HUDEP-2 (cell line): Measurements from ENCODE around the gene TXNRD2.

Experiments used
- DNase-seq, 76 experiments: peaks; one replicate each; lab custom pipeline; 2025; ENCODE audit not compliant: unreplicated experiment in 76 of 76; lab: John Stamatoyannopoulos, UW

The TXNRD2 gene

GRCh38 chr22:19958083-19959042 is 16.7 kb upstream of the TXNRD2 start:
- no peak for DNase-seq

- DNase-seq = no peak
Observed at GRCh38 chr22:19957445-19957844, 15.8 kb upstream of the TXNRD2 start.

DNA sequence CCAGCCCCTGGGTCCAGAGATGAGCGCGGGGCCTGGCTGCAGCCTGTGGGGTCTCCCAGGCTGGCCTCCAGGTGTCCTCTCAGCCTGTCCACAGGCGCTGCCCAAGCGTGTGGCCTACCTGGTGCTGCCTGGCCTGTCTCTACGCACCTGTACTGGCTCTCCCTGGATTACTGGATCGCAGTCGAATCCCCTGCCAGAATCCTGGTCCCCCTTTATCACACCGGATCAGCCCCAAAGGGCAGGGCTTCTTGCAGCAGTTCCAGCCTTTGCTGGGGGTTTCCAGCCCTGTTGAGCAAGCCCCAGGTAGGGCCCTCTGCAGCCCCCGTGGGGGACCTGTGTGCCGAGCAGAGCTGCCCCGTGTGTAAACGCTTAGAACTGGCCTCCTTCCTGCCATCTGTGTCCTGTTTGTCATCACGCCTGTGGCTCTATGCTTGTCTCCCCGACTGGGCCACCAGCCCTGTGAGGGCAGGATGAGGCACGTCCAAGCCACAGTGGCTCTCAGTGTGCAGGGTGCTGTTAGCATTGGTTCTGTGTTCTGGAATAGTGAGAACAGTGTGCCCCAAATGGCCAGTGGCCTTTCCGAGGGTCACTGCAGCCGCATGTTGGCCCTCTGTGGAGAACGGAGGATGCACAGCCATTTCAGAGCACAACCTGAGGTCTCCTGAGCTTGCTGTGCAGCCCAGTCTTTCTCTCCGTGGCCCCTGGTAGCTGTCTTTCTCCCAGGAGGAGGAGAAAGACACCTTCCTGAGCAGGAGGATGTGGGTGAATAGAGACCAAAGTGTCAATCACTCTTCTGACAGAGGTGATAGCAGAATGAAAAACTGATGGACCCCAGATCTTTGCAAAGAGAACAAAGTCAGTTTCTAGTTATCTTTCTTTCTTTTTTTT is 13.9 kb upstream of the TXNRD2 start:
- no peak for DNase-seq

GRCh38 chr22:19951346-19951745 is 9.7 kb upstream of the TXNRD2 start:
- DNase-seq = no peak

DNA sequence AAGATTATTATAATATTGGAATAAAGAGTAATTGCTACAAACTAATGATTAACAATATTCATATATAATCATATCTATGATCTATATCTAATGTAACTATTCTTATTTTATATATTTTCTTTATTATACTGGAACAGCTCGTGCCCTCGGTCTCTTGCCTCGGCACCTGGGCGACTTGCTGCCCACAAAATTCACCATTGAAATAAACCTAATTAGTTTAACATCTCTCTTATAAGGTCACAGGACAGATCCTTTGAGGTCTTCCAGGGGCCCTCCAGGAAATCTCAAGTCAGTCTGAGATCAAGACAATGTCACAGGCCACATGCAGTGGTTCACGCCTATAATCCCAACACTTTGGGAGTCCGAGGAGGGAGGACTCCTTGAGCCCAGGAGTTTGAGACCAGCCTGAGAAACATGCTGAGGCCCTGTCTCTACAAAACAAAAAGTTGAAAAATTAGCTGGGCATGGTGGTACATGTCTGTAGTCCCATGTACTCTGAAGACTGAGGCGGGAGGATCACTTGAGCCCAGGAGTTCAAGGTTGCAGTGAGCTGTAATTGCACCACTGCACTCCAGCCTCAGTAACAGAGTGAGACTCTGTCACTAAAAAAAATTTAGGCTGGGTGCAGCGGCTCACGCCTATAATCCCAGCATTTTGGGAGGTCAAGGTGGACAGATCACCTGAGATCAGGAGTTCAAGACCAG is 6.6 kb upstream of the TXNRD2 start:
- DNase-seq = no peak

- DNase-seq = peak in 22 of 76 experiments; percentile 3 to 39 (median 23)
Observed at GRCh38 chr22:19943082-19944026, 1.7 kb upstream of the TXNRD2 start.

DNA sequence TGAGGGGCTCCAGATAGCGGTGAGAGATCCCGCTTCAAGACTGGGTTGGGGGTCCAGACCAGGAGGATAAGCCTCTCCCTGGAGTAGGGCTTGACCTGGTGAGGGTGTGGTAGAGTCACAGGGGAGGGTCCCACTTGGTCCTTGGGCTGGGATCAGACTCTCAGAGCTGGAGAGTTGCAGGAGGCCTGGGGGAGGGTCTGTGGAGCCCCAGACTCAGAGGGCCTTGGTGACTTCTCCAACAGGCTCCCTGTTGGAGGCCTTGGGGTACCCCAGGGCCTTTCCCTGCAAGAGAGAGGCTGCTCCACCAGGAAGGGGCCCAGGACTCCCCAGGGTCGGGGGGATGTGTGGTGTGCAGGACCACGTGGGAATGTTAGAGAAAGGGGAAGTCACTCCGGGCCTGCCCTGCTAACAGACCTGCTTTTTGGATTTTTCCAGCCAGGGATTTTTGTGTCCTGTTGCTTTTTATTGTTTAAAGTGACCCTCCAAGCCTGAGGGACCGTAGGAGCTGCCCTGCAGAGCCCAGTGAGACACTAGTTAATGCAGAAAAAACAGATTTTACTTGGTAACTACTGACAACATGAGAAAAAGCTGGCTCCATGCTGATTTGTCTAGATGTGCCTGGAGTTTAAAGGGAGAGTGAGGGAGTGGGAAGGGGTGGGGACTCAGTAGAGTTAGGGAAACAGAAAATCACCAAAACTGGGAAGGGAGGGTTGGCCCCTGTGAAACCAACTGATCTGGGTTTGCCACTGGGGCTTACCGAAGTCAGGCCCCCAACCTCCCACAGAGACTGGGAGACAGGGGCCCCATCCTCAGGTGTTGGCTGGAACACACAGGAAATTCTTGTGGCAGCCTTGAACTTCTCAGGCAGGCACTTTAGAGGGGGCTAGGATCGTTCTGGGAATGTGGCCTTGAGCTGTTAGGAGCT is 801 bp upstream of the TXNRD2 start:
- peak in 13 of 76 experiments; percentile 8 to 47 (median 28) for DNase-seq

DNA sequence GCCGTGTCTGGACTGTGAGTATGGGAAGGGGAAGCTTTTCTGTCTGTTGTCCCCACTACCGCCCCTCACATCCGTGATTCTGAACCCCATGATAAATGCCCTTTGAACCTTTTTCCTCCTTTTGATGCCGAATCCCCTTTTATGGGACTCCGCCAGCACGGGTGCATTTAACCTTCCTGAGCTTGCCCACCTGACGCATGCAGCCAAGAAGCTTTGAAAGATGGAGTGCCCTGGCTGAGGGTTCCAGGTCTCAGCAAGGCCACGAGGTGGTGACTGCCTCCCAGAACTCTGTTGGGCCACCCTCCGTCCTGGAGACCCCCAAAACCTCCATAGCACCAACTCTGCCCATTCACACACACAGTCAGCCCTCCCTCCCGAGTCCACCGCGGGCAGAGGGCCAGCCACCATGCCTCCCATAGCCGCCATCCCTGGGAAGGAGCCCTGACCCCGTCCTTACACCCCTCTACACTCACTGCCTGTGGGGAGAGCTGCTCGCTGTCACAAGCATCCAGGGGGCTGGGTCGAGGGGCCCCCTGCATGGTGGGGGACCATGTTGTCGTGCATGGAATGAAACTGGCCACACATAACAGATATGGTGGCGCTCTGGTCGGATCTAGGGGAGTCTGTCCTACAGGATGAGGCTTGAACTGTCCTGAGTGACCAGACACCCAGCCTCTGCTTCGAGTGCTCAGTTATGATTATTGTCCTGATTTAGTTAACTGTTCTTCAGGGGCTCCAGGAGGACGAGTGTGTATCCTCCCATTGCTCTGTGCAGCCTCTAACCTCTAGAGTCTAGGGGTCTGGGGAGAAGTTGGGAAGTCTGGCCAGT is 868 bp downstream of the TXNRD2 start:
- DNase-seq = peak in 1 of 76 experiments; percentile 17

DNA sequence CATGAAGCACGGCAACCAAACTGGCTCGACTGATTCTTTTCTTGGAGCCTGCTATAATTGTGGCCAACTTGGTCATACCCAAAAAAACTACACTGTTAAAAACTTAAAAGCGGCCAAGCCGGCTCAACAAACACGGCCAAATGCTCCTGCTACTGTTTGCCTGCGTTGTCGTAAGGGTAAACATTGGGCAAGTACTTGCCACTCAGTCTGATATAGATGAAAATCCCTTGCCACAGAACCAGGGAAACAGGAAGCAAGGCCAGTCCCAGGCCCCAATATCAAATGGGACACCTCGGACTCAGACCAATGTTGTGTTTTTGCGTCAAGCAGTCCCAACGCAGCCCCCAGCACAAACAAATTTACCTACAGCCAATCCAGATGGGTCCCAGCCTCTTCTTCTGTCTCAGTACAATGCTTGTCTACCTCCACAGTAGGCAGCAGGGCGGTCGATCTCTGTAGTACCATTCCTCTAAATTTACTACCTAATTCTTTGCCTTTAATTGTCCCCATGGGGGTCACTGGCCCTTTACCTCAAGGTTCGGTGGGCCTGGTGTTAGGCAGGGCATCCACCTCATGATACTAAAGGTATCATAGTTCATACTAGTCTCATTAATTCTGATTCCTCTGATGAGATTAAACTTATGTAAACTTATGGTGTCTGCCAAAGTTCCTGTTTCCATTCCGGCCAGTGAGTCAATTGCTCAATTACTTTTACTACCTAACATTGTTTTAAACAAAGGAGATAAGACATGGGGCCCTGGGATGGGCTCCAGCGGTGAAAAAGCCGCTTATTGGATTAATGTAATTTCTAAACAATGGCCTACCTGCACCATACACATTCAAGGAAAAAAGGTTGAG is 3.8 kb downstream of the TXNRD2 start:
- no peak for DNase-seq

DNA sequence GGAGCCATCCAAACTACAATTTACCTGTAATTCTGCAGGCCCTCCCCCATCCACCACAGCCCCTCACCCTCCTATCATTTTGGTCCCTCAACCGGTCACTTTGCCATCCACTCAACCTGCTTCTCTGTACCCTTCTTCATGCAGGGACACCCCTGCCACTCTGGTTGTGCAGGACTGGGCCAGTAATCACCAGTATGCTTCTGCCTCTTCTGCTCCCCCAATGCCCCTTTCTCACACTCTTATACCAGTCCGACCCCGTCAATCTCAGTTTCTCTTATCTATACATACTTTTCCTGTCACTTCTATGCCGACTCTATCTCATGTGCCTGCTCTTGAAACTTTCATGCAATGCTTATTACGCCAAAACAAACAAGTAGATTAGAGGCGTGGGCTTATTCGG is 5.1 kb downstream of the TXNRD2 start:
- DNase-seq = no peak

- DNase-seq = peak in 30 of 76 experiments; percentile 11 to 80 (median 36)
Observed at GRCh38 chr22:19935123-19935718, 6.4 kb downstream of the TXNRD2 start.

- DNase-seq = peak in 75 of 76 experiments; percentile 24 to 90 (median 75)
Observed at GRCh38 chr22:19933341-19934241, 8.0 kb downstream of the TXNRD2 start.

DNA sequence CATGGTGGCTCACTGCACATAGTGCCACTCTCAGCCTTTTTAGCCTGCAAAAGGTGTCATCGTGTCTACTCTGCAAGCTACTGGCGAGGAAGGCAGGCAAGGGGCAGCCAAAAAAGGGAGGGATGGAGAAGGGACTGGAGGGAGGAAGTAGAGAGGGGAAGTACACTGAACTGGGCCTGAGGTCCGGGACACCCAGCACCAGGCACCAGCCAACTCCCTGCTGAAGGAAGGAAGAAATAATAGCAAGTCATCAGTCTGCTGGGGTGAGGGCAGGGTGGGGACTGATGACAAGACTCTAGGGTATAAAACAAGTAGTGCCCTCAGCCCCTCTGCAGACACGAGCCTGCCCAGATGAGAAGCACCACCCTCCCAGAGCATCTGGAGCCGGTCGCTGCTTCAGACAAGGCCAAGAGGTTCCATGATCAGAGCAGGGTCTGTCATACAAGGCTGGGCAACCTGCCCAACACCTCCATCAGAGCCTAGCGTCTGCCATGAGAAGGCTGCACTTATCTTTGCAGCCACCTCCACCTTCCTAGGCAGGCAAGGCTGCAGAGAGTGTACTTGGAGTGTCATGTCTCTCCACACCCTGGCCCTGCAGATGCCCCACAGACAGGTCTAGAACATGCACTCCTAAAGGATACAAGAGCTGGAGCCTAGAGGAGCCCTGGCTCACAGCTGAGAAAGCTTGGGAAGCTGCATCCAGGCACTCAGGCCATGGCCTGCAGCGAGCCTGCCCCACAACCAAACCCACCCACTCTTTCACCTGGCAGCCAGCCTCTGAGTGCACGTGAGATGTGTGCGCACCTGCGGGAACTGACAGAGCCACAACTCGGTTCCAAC is 9.0 kb downstream of the TXNRD2 start:
- peak in 69 of 76 experiments; percentile 25 to 88 (median 63) for DNase-seq

DNA sequence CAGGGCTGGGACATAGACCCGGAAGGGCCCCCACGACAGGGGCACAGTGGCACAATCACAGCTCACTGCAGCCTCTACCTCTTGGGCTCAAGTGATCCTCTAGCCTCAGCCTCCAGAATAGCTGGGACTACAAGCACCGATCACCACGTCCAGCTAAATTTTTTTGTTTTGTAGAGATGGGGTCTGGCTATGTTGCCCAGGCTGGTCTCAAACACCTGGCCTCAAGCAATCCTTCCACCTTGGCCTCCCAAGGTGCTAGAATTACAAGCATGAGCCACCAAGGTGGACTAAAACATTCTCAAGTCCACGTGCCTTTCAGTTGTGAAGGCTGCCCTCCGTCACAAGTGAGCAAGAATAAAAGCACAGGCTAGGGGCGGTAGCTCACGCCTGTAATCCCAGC is 10.1 kb downstream of the TXNRD2 start:
- no peak for DNase-seq
